GM21619 (cell line): ENCODE data around the gene ACTL10.
"Not testable (repeated sequence)": the region's sequence is repeated elsewhere in the genome, so short reads cannot be mapped to it uniquely, and the experiment has no call there.

ENCODE experiments used
- ATAC-seq: cut with Tn5 transposase; IDR thresholded peaks from one replicate; pipeline ENCODE4 v1.9.1; 2021; ENCODE audit not compliant: unreplicated experiment

ACTL10 gene

DNA sequence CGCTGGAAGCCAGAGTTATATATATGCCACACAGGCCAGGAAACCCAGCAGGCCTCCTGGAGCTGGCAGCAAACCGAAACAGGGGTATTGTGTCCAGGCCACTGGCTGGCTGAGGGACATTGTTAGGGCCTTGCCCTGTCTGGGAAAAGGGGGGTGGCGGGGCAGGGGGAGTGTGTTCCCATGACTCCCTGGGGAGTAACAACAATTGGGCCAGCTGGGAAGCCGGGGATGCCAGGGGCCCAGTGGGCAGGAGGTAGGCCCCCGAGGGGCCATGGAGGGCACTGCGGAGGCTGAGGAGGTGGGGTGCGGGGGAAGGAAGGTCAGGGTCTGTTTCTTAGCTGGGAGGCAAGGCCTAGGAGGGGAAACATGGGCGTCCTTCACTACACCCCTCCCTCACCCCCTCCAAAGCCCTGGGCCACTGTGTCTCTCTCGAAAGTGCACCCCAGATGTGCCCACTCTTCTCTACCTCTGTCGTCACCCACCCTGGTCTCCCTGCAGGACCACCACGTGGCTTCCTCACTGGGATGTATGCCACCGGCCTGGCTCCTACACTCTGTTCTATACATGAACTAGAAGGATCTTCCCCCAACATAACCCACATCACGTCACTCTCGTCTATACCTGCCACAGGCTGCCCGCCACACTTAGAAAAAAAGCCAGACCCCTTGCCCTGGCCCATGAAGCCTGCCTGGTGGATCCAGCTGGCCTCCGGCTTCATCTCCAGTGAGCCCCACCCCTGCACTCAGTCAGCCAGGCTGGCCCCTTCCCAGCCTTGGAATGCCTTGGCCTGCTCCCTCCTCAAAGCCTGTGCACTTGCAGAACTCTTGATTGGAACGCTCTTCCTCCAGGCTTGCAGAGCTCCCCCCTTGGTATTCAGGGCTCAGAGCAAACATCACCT is 27.2 kb downstream of the ACTL10 start:
- no peak for ATAC-seq

DNA sequence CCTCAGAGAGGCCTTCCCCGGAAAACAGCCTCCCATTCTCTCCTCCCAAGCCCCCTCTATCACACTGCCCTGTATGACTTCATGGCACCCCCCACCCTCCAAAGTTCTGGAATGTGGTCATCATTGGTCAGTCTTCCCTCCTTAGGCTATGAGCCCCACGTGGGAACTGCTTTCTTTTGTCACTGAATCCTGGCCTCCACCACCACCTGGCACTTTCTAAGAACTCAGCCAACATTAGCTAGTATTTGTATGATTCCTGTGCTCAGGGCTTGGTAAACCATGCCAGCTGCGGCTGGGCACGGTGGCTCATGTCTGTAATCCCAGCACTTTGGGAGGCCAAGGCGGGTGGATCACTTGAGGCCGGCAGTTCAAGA is 27.9 kb downstream of the ACTL10 start:
- no peak for ATAC-seq

DNA sequence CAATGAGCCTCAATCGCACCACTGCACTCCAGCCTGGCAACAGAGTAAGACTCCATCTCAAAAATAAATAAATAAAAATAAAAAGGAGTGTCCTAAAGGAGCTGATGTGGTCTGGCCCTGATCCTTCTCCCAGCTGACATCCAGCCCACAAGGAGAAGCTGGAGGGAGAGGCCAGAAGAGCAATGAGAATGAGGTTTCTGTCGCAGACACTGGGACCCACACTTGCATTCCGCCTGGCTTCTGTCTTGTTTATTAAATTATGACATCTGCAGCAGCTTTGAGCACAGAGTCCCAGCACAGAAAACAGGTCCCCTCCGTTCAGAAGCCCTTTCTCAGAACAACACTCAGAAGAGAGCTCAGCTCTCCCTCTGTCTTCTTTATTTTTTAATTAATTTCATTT is 29.7 kb downstream of the ACTL10 start:
- ATAC-seq, result no peak

DNA sequence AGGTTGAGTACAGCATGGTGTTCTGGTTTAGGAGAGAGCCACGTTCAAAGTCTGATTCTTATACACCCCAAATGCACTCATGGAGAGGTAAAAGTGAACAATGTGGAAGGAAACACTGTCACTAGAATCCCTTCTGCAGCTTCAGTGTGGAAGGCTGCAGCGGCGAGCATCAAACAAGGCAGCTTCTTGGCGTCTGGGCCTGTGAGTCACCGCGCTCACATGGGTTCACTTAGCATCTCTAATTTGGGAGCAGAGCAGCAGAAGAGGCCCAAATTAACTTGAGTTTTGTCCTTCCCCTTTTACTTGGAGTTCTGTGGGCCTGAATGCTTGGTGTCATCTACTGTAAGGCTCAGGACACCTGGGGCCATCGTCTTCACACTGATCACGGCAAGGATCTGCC is 30.4 kb downstream of the ACTL10 start:
- ATAC-seq, result no peak

DNA sequence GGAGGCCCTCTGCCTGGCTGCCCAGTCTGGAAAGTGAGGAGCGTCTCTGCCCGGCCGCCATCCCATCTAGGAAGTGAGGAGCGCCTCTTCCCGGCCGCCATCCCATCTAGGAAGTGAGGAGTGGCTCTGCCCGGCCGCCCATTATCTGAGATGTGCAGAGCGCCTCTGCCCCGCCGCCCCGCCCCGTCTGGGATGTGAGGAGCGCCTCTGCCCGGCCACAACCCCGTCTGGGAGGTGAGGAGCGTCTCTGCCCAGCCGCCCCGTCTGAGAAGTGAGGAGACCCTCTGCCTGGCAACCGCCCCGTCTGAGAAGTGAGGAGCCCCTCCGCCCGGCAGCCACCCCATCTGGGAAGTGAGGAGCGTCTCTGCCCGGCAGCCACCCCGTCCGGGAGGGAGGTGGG is 32.2 kb downstream of the ACTL10 start:
- not testable (repeated sequence) for ATAC-seq

DNA sequence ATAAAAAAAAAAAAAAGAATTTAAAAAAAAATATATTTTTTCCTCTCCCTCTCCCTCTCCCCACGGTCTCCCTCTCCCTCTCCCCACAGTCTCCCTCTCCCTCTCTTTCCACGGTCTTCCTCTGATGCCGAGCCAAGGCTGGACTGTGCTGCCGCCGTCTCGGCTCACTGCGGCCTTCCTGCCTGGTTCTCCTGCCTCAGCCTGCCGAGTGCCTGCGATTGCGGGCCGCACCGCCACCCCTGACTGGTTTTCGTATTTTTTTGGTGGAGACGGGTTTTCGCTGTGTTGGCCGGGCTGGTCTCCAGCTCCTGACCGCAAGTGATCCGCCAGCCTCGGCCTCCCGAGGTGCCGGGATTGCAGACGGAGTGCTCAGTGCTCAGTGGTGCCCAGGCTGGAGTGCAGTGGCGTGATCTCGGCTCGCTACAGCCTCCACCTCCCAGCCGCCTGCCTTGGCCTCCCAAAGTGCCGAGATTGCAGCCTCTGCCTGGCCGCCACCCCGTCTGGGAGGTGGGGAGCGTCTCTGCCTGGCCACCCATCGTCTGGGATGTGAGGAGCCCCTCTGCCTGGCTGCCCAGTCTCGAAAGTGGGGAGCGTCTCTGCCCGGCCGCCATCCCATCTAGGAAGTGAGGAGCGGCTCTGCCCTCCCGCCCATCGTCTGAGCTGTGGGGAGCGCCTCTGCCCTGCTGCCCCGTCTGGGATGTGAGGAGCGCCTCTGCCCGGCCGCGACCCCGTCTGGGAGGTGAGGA is 34.1 kb downstream of the ACTL10 start:
- ATAC-seq, result not testable (repeated sequence)

DNA sequence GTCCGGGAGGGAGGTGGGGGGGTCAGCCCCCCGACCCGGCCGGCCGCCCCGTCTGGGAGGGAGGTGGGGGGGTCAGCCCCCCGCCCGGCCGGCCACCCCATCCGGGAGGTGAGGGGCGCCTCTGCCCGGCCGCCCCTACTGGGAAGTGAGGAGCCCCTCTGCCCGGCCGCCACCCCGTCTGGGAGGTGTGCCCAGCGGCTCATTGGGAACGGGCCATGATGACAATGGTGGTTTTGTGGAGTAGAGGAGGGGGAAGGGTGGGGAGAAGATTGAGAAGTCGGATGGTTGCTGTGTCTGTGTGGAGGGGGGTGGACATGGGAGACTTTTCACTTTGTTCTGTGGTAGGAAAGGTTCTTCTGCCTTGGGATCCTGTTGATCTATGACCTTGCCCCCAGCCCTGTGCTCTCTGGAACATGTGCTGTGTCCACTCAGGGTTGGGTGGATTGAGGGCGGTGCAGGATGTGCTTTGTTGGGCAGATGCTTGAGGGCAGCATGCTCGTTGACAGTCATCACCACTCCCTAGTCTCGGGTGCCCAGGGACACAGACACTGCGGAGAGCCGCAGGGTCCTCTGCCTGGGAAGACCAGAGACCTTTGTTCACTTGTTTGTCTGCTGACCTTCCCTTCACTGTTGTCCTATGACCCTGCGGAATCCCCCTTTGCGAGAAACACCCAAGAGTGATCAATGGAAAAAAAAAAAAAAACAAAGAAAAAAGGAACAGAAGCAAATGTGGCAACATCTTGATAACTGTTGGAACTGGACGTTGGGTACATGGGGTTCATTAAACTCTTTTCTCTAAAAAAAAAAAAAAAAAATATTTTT is 35.1 kb downstream of the ACTL10 start:
- no peak for ATAC-seq

DNA sequence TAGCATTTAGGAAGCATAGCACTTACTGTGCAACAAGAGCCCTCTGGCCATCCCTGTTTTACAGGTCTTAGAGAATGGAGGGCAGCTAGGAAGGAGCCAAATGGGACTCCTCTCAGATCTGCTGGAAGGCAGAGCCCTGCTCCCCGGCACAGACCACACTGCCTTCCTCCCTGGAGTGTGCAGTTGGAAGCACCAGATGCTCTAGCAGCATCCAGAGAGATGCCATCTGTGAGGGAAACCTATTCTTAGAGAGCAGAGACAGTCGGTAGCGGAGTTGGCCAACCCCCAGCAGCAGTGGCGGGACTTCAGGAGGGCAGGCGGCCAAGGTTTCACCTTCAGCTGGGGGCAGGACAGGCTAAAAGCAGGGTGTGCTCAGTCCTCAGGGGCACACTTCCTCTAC is 36.1 kb downstream of the ACTL10 start:
- no peak for ATAC-seq

DNA sequence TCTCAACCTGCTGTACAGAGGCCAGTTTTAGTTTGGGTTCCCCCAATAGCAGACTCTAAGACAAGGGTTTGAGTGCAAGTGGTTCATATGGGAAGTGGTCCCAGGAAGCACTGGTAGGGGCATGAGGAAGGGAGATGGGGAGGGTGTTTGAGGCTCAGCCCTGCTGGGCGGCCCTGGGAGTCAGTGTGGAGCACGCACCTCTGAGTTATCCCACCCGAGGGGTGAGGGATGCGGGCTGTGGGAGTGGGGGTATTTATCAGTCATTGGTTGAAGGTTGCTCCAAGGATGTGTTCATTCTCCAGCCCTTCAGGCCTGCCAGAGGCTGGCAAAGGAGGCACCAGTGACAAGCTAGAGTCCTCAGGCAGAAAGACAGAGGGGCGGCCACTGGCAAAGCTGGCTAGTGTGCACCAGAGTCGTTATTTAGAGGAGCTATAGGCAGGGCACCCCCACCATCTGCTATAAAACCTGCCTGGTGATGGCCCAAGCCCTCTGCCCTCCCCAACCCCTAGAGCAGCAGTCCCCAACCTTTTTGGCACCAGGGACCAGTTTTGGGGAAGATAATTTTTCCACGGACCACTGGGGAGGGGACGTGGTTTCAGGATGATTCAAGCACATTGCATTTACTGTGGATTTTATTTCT is 36.9 kb downstream of the ACTL10 start:
- ATAC-seq, result no peak

DNA sequence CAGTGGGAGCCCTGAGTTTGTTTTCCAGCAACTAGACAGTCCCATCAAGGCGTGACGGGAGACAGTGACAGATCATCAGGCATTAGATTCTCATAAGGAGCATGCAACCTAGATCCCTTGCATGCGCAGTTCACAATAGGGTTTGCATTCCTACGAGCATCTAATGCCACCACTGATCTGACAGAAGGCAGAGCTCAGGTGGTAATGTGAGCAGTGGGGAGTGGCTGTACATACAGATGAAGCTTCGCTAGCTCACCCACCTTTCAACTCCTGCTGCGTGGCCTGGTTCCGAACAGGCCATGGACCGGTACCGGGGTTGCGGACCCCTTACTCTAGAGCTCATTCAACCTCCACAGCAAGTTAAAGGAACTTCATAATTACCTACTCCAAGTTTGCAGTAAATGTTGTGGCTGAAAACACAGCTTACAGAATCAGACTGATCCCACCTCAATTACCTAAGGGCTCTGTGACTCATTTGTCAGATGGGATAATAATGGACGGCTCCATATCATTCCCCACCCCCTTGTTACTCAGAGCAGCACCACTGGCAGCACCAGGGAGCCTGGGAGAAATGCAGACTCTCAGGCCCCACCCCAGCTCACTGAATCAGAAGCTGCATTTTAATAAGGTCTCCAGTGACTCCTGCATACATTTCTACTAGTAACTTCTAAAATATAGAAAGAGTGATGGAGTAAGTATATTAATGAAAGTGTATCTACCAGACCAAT is 37.6 kb downstream of the ACTL10 start:
- ATAC-seq, result no peak

DNA sequence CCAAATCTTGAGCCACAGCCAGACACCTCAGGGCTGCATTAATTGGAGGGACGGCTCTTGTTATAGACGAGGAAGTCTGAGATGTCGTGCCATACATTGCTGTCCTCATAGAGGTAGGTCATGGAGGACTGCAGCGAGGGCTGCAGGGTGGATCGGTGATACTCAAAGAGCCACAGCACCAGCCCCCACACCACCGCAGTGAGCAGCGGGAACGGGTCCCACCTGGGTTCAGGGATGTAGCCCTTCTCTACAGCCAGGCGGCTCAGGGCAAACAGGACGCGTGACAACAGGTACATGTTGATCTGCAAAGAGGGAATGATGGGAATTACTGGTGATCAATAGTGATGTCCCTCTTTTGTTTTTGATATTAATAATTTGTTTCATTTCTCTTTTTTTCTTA is 40.9 kb downstream of the ACTL10 start:
- no peak for ATAC-seq

DNA sequence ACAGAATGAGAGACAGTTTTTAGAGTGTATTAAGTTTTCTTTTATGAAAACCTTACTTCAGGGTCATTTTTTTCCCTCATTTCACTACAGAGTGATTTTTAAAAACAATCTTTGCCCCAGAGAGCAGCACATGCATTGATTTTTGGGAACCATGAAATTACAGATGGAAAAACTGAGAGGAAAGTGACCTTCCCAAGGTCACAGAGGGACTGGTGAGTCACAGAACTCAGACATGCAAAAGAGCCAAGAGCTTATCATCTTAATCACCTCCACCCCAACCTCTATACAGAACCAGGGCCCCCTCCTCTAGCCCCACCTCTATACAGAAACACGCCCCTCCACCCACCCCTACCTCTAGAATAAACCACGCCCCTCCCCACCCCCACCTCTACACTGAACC is 42.7 kb downstream of the ACTL10 start:
- no peak for ATAC-seq

DNA sequence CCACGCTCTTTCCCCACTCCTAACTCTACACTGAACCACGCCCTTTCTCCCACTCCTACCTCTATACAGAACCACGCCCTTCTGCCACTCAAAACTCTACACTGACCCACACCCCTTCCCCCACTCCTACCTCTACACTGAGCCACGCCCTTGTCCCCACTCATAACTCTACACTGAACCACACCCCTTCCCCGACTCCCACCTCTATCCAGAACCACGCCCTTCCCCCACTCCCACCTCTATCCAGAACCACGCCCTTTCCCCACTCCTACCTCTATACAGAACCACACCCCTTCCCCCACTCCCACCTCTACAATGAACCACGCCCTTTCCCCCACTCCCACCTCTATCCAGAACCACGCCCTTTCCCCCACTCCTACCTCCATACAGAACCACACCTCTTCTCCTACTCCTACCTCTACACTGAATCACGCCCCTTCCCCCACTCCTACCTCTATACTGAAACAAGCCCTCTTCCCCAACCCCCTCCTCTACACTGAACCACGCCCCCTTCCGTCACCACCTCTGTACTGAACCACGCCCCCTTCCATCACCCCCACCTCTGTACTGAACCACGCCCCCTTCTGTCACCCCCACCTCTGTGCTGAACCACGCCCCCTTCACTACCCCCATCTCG is 43.3 kb downstream of the ACTL10 start:
- no peak for ATAC-seq

DNA sequence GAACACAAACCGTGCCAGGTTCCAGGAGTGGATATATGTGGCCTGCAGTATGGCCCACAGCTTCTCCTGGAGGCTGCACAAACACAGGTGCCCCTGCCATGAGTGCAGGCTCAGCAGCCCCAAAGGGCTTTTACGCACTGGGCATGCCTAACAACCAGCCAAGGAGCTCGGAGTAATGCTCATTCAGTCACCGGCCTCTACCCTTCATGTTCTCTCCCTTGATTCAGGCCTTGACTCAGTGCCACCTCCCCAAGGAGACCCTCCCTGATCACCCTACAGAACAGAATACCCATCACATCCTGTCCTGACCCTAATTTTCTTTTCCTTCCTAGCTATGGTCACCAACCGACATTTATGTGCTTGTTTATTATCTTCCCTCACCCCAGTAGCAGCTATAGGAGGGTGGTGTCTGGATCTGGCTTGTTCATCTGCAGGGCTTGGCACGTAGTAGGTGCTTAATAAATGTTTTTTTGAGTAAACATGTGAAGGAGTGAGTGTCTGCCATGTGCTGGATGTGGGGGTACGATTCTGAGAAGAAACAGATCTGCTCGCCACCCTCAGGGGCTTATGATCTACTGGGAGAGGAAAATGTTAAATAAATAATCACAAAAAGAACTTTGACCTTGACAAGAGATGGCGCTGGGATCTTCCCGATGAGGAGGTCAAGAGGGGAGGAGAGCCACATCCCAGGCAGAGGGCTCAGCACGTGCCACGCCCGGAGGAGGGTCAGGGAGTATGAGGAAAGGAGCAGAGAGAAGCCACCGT is 44.1 kb downstream of the ACTL10 start:
- no peak for ATAC-seq

DNA sequence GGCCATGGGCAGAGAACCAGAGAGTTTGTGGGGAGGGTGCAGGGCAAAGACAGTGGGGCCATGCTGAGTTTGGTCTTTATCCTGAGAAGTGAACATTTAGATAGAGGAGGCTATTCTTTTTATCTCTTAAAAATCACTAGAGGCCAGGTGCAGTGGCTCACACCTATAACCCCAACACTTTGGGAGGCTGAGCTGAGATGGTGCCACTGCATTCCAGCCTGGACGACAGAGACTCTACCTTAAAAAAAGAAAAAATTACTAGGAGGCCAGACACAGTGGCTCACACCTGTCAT is 44.6 kb downstream of the ACTL10 start:
- no peak for ATAC-seq

DNA sequence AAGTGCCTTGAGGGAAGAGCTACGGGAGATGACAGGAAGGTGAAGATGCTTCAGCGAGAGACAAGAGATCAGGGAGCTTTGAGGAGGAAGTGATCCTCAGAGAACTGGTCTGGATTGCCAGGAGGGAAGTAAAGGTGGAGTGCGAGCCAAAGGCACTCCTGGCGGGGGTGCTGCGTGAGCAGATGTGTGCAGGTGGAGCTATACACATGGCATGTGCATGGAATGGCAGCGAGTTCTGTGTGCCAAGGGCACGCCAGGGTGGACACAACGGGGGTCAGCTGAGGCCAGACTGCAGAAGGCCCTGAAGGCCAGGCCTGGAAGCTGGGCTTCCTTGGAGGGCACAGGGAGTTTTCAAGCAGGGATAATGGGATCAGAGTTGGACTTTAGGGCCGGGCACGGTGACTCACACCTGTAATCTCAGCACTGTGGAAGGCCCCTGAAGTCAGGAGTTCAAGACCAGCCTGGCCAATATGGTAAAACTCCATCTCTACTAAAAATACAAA is 47.2 kb downstream of the ACTL10 start:
- ATAC-seq, result no peak

DNA sequence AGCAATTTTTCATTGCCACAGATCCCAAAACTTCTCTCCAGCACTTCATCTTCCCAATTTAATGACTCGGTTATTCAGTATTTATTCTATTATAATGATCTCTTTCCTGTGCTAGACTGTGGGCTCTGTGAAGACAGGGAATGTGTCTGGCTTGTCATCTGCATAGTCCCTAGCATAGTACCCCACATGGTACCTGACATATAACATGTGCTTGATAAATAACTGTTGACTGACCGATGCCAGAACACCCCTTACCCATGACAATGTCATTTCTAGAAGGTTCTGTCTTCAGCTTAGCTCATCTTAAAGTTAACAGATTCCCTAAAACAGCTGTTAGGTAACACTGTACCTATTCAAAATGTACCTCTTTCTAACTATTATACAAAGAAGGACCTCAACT is 49.8 kb downstream of the ACTL10 start:
- ATAC-seq, result no peak
